Activated naive CD8-positive, alpha-beta T cell treated with anti-CD3 and anti-CD28 coated beads, Interleukin-2, amount 50 U/mL, for 24 hours (primary cell): Measurements from ENCODE around the gene RAD9A.

ENCODE experiments used
- ATAC-seq: fragments of 150-1000 bp; cut with Tn5 transposase; one replicate; pipeline ENCODE4 v1.10.0; 2021
- DNase-seq: peaks from one replicate; pipeline ENCODE4 v3.0.0; 2021
- H3K27ac Mint-ChIP-seq: one replicate; pipeline ENCODE4 v1.8.0; 2021; ENCODE audit warnings: mild to moderate bottlenecking, mixed read lengths
- H3K27me3 Mint-ChIP-seq: one replicate; pipeline ENCODE4 v1.8.0; 2021; ENCODE audit warnings: mixed read lengths
- H3K36me3 Mint-ChIP-seq: one replicate; pipeline ENCODE4 v1.8.0; 2021; ENCODE audit warnings: low read depth, mixed read lengths
- H3K4me1 Mint-ChIP-seq: one replicate; pipeline ENCODE4 v1.8.0; 2021; ENCODE audit warnings: mixed read lengths
- H3K4me3 Mint-ChIP-seq: one replicate; pipeline ENCODE4 v1.8.0; 2021; ENCODE audit warnings: mild to moderate bottlenecking, moderate library complexity, mixed read lengths
- H3K9me3 Mint-ChIP-seq: one replicate; pipeline ENCODE4 v1.8.0; 2021; ENCODE audit warnings: mixed read lengths

The RAD9A gene

GRCh38 chr11:67404515-67405195, 12.9 kb downstream of the RAD9A start:
- Mint-ChIP-seq H3K4me3 (peak overlapping the region; percentile 88), H3K9me3 (no peaks in the 10 kb centered on the region), H3K36me3 (peaks cover 27% of the 10 kb centered on the region), H3K27ac (peak overlapping the region; percentile 87), H3K4me1 (peaks cover 67% of the 10 kb centered on the region), H3K27me3 (no peaks in the 10 kb centered on the region)
- peak; percentile 63 for DNase-seq
- ATAC-seq: no peak

- DNase-seq: peak; percentile 46
- peaks cover 68% of the 10 kb centered on the region for H3K4me1 Mint-ChIP-seq
- H3K9me3 Mint-ChIP-seq: no peaks in the 10 kb centered on the region
- H3K36me3 Mint-ChIP-seq: peaks cover 27% of the 10 kb centered on the region
- ATAC-seq: no peak
- H3K27me3 Mint-ChIP-seq: no peaks in the 10 kb centered on the region
- peak overlapping the region; percentile 88 for H3K4me3 Mint-ChIP-seq
- H3K27ac Mint-ChIP-seq: peak overlapping the region; percentile 87
Observed at GRCh38 chr11:67405196-67405567, 13.4 kb downstream of the RAD9A start.

GRCh38 chr11:67405688-67406339, 14.0 kb downstream of the RAD9A start:
- DNase-seq (no peak), ATAC-seq (no peak)
- Mint-ChIP-seq H3K27ac (peak overlapping the region; percentile 87), H3K36me3 (peaks cover 22% of the 10 kb centered on the region), H3K4me3 (peak overlapping the region; percentile 88), H3K9me3 (no peaks in the 10 kb centered on the region), H3K27me3 (no peaks in the 10 kb centered on the region), H3K4me1 (peaks cover 69% of the 10 kb centered on the region)

DNA sequence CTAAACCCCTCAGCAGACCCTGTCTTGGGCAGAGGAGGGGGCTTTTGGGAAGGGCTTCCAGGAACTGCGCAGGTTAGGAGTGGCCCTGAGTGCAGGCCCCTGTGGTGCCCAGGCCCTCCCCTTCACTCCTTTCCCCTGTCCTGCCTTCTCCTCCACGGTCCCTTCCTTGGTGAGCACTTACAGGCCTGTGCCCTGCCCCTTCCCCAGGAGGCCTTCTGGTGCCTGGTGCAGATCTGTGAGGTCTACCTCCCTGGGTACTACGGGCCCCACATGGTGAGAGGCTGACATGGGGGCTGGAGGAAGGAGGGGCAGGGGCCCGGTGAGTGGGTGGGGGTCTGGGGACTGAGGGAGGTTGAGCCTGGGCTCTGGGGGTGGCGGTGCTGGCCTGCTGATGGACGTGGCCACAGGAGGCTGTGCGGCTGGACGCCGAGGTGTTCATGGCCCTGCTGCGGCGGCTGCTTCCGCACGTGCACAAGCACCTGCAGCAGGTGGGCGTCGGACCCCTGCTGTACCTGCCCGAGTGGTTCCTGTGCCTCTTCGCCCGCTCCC, 14.7 kb downstream of the RAD9A start:
- H3K27me3 Mint-ChIP-seq: no peaks in the 10 kb centered on the region
- ATAC-seq (no peak), DNase-seq (peak; percentile 20)
- no peaks in the 10 kb centered on the region for H3K9me3 Mint-ChIP-seq
- H3K4me1 Mint-ChIP-seq: peaks cover 76% of the 10 kb centered on the region
- peaks cover 22% of the 10 kb centered on the region for H3K36me3 Mint-ChIP-seq
- H3K27ac Mint-ChIP-seq: peak overlapping the region; percentile 87
- peak overlapping the region; percentile 88 for H3K4me3 Mint-ChIP-seq

GRCh38 chr11:67406969-67407687, 15.3 kb downstream of the RAD9A start:
- H3K27ac Mint-ChIP-seq: peak overlapping the region; percentile 87
- peaks cover 80% of the 10 kb centered on the region for H3K4me1 Mint-ChIP-seq
- peaks cover 22% of the 10 kb centered on the region for H3K36me3 Mint-ChIP-seq
- no peak for ATAC-seq
- no peak for DNase-seq
- no peaks in the 10 kb centered on the region for H3K9me3 Mint-ChIP-seq
- H3K27me3 Mint-ChIP-seq: no peaks in the 10 kb centered on the region
- H3K4me3 Mint-ChIP-seq: peak overlapping the region; percentile 88

DNA sequence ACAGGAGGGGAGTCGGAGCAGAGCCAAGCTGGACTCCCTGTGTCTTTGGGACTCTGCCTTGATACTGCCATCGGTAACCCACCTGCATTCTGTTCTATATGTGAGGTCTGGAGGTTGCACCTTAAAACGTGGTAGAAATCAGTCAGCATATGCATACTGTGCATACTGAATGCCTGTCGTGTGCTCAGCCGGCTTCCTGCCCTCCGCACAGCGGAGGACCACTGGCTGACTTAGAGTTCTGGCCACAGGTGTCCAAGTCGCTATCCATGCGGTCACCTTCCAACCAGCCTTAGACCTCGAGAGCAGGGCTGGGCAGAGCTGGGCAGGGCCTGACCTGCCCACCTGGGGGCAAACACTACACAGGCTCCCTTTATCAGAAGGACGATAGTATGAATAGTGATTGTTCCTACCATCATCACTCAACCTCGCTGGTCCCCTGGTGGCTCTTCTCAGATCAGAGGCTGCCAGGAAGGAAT, 15.9 kb downstream of the RAD9A start:
- H3K27me3 Mint-ChIP-seq: no peaks in the 10 kb centered on the region
- H3K9me3 Mint-ChIP-seq: no peaks in the 10 kb centered on the region
- DNase-seq (no peak), ATAC-seq (no peak)
- peak overlapping the region; percentile 88 for H3K4me3 Mint-ChIP-seq
- H3K4me1 Mint-ChIP-seq: peaks cover 84% of the 10 kb centered on the region
- peaks cover 22% of the 10 kb centered on the region for H3K36me3 Mint-ChIP-seq
- peak overlapping the region; percentile 87 for H3K27ac Mint-ChIP-seq

- Mint-ChIP-seq H3K27ac (peak overlapping the region; percentile 87), H3K4me1 (peaks cover 86% of the 10 kb centered on the region), H3K9me3 (no peaks in the 10 kb centered on the region), H3K4me3 (peak overlapping the region; percentile 88), H3K27me3 (no peaks in the 10 kb centered on the region), H3K36me3 (peaks cover 22% of the 10 kb centered on the region)
- DNase-seq (peak; percentile 39), ATAC-seq (peak; percentile 2)
Observed at GRCh38 chr11:67408437-67409200, 16.8 kb downstream of the RAD9A start.

- peak overlapping the region; percentile 96 for H3K27ac Mint-ChIP-seq
- no peaks in the 10 kb centered on the region for H3K27me3 Mint-ChIP-seq
- H3K4me1 Mint-ChIP-seq: peaks cover 87% of the 10 kb centered on the region
- peaks cover 22% of the 10 kb centered on the region for H3K36me3 Mint-ChIP-seq
- ATAC-seq (peak; percentile 56), DNase-seq (peak; percentile 77)
- no peaks in the 10 kb centered on the region for H3K9me3 Mint-ChIP-seq
- peak overlapping the region; percentile 88 for H3K4me3 Mint-ChIP-seq
Observed at GRCh38 chr11:67409261-67409666, 17.5 kb downstream of the RAD9A start.

GRCh38 chr11:67409781-67410368, 18.1 kb downstream of the RAD9A start:
- Mint-ChIP-seq H3K27me3 (no peaks in the 10 kb centered on the region), H3K36me3 (peaks cover 22% of the 10 kb centered on the region), H3K9me3 (no peaks in the 10 kb centered on the region), H3K4me1 (peaks cover 84% of the 10 kb centered on the region), H3K27ac (peak overlapping the region; percentile 96), H3K4me3 (peak overlapping the region; percentile 82)
- no peak for ATAC-seq
- DNase-seq: peak; percentile 38

GRCh38 chr11:67410369-67410831, 18.6 kb downstream of the RAD9A start:
- H3K27ac Mint-ChIP-seq: peak overlapping the region; percentile 96
- DNase-seq (no peak), ATAC-seq (no peak)
- H3K4me3 Mint-ChIP-seq: peak overlapping the region; percentile 82
- peaks cover 83% of the 10 kb centered on the region for H3K4me1 Mint-ChIP-seq
- no peaks in the 10 kb centered on the region for H3K9me3 Mint-ChIP-seq
- H3K36me3 Mint-ChIP-seq: peaks cover 22% of the 10 kb centered on the region
- H3K27me3 Mint-ChIP-seq: no peaks in the 10 kb centered on the region

GRCh38 chr11:67410984-67411784, 19.4 kb downstream of the RAD9A start:
- H3K4me1 Mint-ChIP-seq: peaks cover 80% of the 10 kb centered on the region
- ATAC-seq (no peak), DNase-seq (no peak)
- H3K27ac Mint-ChIP-seq: no peak overlapping the region
- H3K9me3 Mint-ChIP-seq: no peaks in the 10 kb centered on the region
- peaks cover 19% of the 10 kb centered on the region for H3K36me3 Mint-ChIP-seq
- no peaks in the 10 kb centered on the region for H3K27me3 Mint-ChIP-seq
- no peak overlapping the region for H3K4me3 Mint-ChIP-seq

DNA sequence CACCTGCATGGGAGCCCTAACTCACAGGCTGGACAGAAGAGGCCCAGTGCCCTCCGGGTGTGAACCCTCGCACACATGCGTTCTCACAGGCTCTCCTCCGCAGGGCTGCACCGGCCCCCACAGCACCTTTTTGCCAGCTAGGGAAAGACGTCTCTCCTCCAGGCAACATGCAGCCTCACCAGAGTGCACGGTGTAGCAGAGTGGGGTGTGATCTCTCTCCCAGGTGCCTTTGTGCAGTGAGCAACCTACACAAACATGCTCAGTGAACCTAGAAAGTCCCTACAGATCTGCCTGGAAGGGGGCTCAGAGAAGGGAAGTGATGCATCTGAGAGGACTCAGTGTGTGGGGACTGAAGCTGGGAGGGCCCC, 20.0 kb downstream of the RAD9A start:
- Mint-ChIP-seq H3K36me3 (peaks cover 16% of the 10 kb centered on the region), H3K4me3 (no peak overlapping the region), H3K27me3 (no peaks in the 10 kb centered on the region), H3K9me3 (no peaks in the 10 kb centered on the region), H3K4me1 (peaks cover 80% of the 10 kb centered on the region), H3K27ac (peak overlapping the region; percentile 54)
- ATAC-seq: peak; percentile 2
- peak; percentile 21 for DNase-seq
